GM23338 (cell line): ENCODE data around the gene ITGB6. TPM values are rescaled to one million over a fixed set of nuclear protein-coding genes. Genes with fewer than 3 reads are reported as not detected.

Experiments used
- ATAC-seq: fragments of 200-7000 bp; cut with Tn5 transposase; 3 replicates; pipeline ENCODE4 v1.9.1; 2020
- DNase-seq: peaks from one replicate; pipeline ENCODE4 v3.0.0-alpha.2; 2015; ENCODE audit warnings: low spot score
- H2AFZ ChIP-seq: fragments of 200-600 bp; sonication (generic); 2 replicates; pipeline ENCODE4 v1.8.0; 2016; ENCODE audit warnings: antibody characterized with exemption, mild to moderate bottlenecking, moderate library complexity
- H3F3A ChIP-seq: fragments of 200-600 bp; sonication (generic); replicated peaks from 2 replicates; pipeline ENCODE4 v1.8.0; 2017; ENCODE audit warnings: antibody characterized with exemption, mixed run types, low read depth
- H3K27ac ChIP-seq: fragments of 200-600 bp; sonication (generic); 2 replicates; pipeline ENCODE4 v1.6.1; 2016; ENCODE audit warnings: low read depth
- H3K27me3 ChIP-seq: fragments of 200-600 bp; sonication (generic); 2 replicates; pipeline ENCODE4 v1.8.0; 2016; ENCODE audit warnings: mild to moderate bottlenecking, mixed run types, moderate library complexity; ENCODE audit not compliant: insufficient read depth
- H3K36me3 ChIP-seq: fragments of 200-600 bp; sonication (generic); 2 replicates; pipeline ENCODE4 v1.8.0; 2016; ENCODE audit warnings: mild to moderate bottlenecking; ENCODE audit not compliant: insufficient read depth
- H3K4me1 ChIP-seq: fragments of 200-600 bp; sonication (generic); 2 replicates; pipeline ENCODE4 v1.8.0; 2016; ENCODE audit warnings: mild to moderate bottlenecking, moderate library complexity; ENCODE audit not compliant: insufficient read depth
- H3K4me2 ChIP-seq: fragments of 200-600 bp; sonication (generic); 2 replicates; pipeline ENCODE4 v1.7.1; 2017; ENCODE audit warnings: mixed run types
- H3K4me3 ChIP-seq: fragments of 200-600 bp; sonication (generic); 2 replicates; pipeline ENCODE4 v1.6.1; 2016; ENCODE audit warnings: mixed run types
- H3K79me2 ChIP-seq: fragments of 200-600 bp; sonication (generic); replicated peaks from 2 replicates; pipeline ENCODE4 v1.8.0; 2017; ENCODE audit warnings: mild to moderate bottlenecking; ENCODE audit not compliant: insufficient read depth
- H3K9me2 ChIP-seq: fragments of 200-600 bp; sonication (generic); 2 replicates; pipeline ENCODE4 v1.8.0; 2017; ENCODE audit not compliant: insufficient read depth
- H4K20me1 ChIP-seq: fragments of 200-600 bp; sonication (generic); replicated peaks from 2 replicates; pipeline ENCODE4 v1.8.0; 2017; ENCODE audit warnings: mild to moderate bottlenecking; ENCODE audit not compliant: insufficient read depth
- H3K27ac Mint-ChIP-seq: 2 replicates; pipeline ENCODE4 v1.8.0; 2020; ENCODE audit warnings: inconsistent platforms, mild to moderate bottlenecking, moderate library complexity, mixed read lengths
- H3K27me3 Mint-ChIP-seq: 3 replicates; pipeline ENCODE4 v1.8.0; 2022; ENCODE audit warnings: low read depth, mild to moderate bottlenecking, moderate library complexity, mixed read lengths, inconsistent platforms; ENCODE audit not compliant: insufficient read depth, poor library complexity
- H3K36me3 Mint-ChIP-seq: 3 replicates; pipeline ENCODE4 v1.8.0; 2021; ENCODE audit warnings: low read depth, mild to moderate bottlenecking, inconsistent platforms, moderate library complexity, mixed read lengths
- H3K4me1 Mint-ChIP-seq: 3 replicates; pipeline ENCODE4 v1.8.0; 2020; ENCODE audit warnings: mild to moderate bottlenecking, inconsistent platforms, mixed read lengths
- H3K4me3 Mint-ChIP-seq: 3 replicates; pipeline ENCODE4 v1.8.0; 2021; ENCODE audit warnings: moderate library complexity, mild to moderate bottlenecking, inconsistent platforms, mixed read lengths
- H3K9me3 Mint-ChIP-seq: 3 replicates; pipeline ENCODE4 v1.8.0; 2020; ENCODE audit warnings: moderate library complexity, mild to moderate bottlenecking, inconsistent platforms, mixed read lengths
- CTCF ChIP-seq, 2 experiments: fragments of 200-600 bp in 1 of 2; sonication (generic) in 1 of 2; conservative IDR thresholded peaks; 2 replicates each; pipeline versions ENCODE4 v1.5.1 to v1.6.1; 2016 to 2017; ENCODE audit warnings: antibody characterized with exemption in 2 of 2, low read depth in 2 of 2, mild to moderate bottlenecking in 2 of 2, moderate library complexity in 1 of 2
- EZH2 ChIP-seq: fragments of 200-600 bp; sonication (generic); IDR thresholded peaks from one replicate; pipeline ENCODE4 v1.8.0; 2017; ENCODE audit warnings: antibody characterized with exemption, mild to moderate bottlenecking, low read depth; ENCODE audit not compliant: unreplicated experiment
- EZH2phosphoT487 ChIP-seq: fragments of 200-600 bp; sonication (generic); IDR thresholded peaks from one replicate; pipeline ENCODE4 v1.8.1; 2018; ENCODE audit warnings: antibody characterized with exemption; ENCODE audit not compliant: unreplicated experiment
- JUNB ChIP-seq: IDR thresholded peaks from one replicate; pipeline ENCODE4 v1.6.1; 2016; ENCODE audit warnings: antibody characterized with exemption; ENCODE audit not compliant: unreplicated experiment
- NANOG ChIP-seq: IDR thresholded peaks from 2 replicates; pipeline ENCODE4 v1.6.1; 2016; ENCODE audit warnings: antibody characterized with exemption, borderline replicate concordance
- POLR2AphosphoS5 ChIP-seq: IDR thresholded peaks from 2 replicates; pipeline ENCODE4 v1.6.1; 2016; ENCODE audit warnings: antibody characterized with exemption, low read depth
- REST ChIP-seq: IDR thresholded peaks from one replicate; pipeline ENCODE4 v1.6.1; 2018; ENCODE audit warnings: antibody characterized with exemption; ENCODE audit not compliant: unreplicated experiment
- ZNF114 ChIP-seq: fragments of 250-450 bp; sonication (Bioruptor Pico); IDR thresholded peaks from 2 replicates; pipeline ENCODE4 v1.5.0; 2020; ENCODE audit warnings: mild to moderate bottlenecking, moderate library complexity
- ZNF331 ChIP-seq: fragments of 250-450 bp; sonication (Bioruptor Pico); IDR thresholded peaks from 2 replicates; pipeline ENCODE4 v1.5.0; 2020; ENCODE audit warnings: low read depth, mild to moderate bottlenecking, moderate library complexity
- ZNF462 ChIP-seq: fragments of 250-450 bp; sonication (Bioruptor Pico); IDR thresholded peaks from 2 replicates; pipeline ENCODE4 v1.5.0; 2020; ENCODE audit warnings: mild to moderate bottlenecking, moderate library complexity
- polyA plus RNA-seq: library from polyadenylated mRNA; unstranded; fragments of >200 nt; fragmentation: Nextera tagmentation; extraction: Ambion mirVana; gene quantifications from 2 replicates; pipeline ENCODE4 v1.2.1, GENCODE V29; 2016
- total RNA-seq: library from RNA; depleted of rRNA; stranded (reverse); fragments of >200 nt; shearing (Covaris generic); gene quantifications from 2 replicates; pipeline ENCODE4 v1.2.3, GENCODE V29; 2014

The ITGB6 gene
- total and polyA plus RNA-seq, 2 experiments from 2014 or later = not detected

GRCh38 chr2:160223560-160223959 is 23.5 kb upstream of the ITGB6 start (continued):
- TF ChIP-seq NANOG = no peak
- TF ChIP-seq POLR2AphosphoS5 = no peak
- TF ChIP-seq EZH2phosphoT487 = no peak
- no peak for TF ChIP-seq CTCF (conservative IDR thresholded peaks at IDR 0.05; ENCODE audit: low read depth in 2 of 2)

GRCh38 chr2:160222546-160223283 is 22.6 kb upstream of the ITGB6 start:
- Histone ChIP-seq H3K79me2 (no peaks in the 10 kb centered on the region), H4K20me1 (no peaks in the 10 kb centered on the region), H2AFZ (no peak overlapping the region; the same call in 1 of the 2 replicates), H3K27ac (no peak overlapping the region), H3K4me3 (no peak overlapping the region), H3K27me3 (no peaks in the 10 kb centered on the region), H3K36me3 (no peaks in the 10 kb centered on the region), H3F3A (no peaks in the 10 kb centered on the region), H3K4me2 (no peak overlapping the region), H3K9me2 (0 out of 2 replicates have a peak, but pooled peaks cover 7% of the 10 kb centered on the region), H3K4me1 (peaks cover 10% of the 10 kb centered on the region)
- Mint-ChIP-seq H3K4me1 (peaks cover 15% of the 10 kb centered on the region), H3K9me3 (no peaks in the 10 kb centered on the region), H3K36me3 (no peaks in the 10 kb centered on the region), H3K4me3 (no peak overlapping the region), H3K27ac (0 out of 2 replicates have a peak overlapping the region, but pooled peaks have one; percentile 64), H3K27me3 (peaks cover 2% of the 10 kb centered on the region)
- ATAC-seq (no peak), DNase-seq (no peak)
- TF ChIP-seq JUNB (no peak), ZNF331 (CRISPR knock-in tag) (no peak), ZNF462 (CRISPR knock-in tag) (no peak), ZNF114 (no peak), EZH2 (no peak), CTCF (conservative IDR thresholded peaks at IDR 0.05; ENCODE audit: low read depth in 2 of 2) (no peak), NANOG (no peak), REST (no peak)
